Cardiac fibroblast (primary cell): Measurements from ENCODE around the gene SH3GLB2.

Source experiments
- DNase-seq, 2 donors: peaks; one replicate each; pipeline versions ENCODE4 v3.0.0 to v3.0.0-alpha.2; 2010; ENCODE audit warnings: low read depth in 2 of 2
- H3K4me3 ChIP-seq, 2 donors: replicated peaks in 1 of 2; 1 replicate in 1 of 2; 2 replicates in 1 of 2; pipeline ENCODE4 v1.5.1; 2011; ENCODE audit warnings: low read depth in 2 of 2, low read length in 2 of 2, mild to moderate bottlenecking in 2 of 2, moderate library complexity in 1 of 2
- CTCF ChIP-seq: IDR thresholded peaks from one replicate; pipeline ENCODE4 v1.5.1; 2011; ENCODE audit warnings: low read depth, mild to moderate bottlenecking, low read length, inconsistent platforms

SH3GLB2 gene

GRCh38 chr9:129028192-129028966, at the start of gene SH3GLB2:
Gene SH3GLB2, minus strand, starts transcription at chr9:129028331. Its CDS starts 177 bp downstream, at chr9:129028154.
- TF ChIP-seq CTCF: peak; percentile 81
- DNase-seq: peak; percentile 97 to 99
- H3K4me3 ChIP-seq: peak within 1 kb of the TSS; percentile 68 to 79

- no peak for TF ChIP-seq CTCF
- no peak for DNase-seq
- H3K4me3 ChIP-seq: no peak overlapping the region
These were observed 49.1 kb upstream of the SH3GLB2 start for GRCh38 chr9:129077236-129077635.

GRCh38 chr9:129076640-129077037, 48.5 kb upstream of the SH3GLB2 start:
- no peak for DNase-seq
- TF ChIP-seq CTCF: no peak
- H3K4me3 ChIP-seq: no peak overlapping the region

- H3K4me3 ChIP-seq: no peak overlapping the region
- no peak for DNase-seq
These were observed 48.0 kb upstream of the SH3GLB2 start for GRCh38 chr9:129075996-129076639.

GRCh38 chr9:129074106-129074505, 46.0 kb upstream of the SH3GLB2 start:
- no peak for DNase-seq
- no peak overlapping the region for H3K4me3 ChIP-seq
- no peak for TF ChIP-seq CTCF

More at GRCh38 chr9:129075996-129076639, 48.0 kb upstream of the SH3GLB2 start:
- no peak for TF ChIP-seq CTCF

GRCh38 chr9:129073404-129073803, 45.3 kb upstream of the SH3GLB2 start:
- no peak overlapping the region for H3K4me3 ChIP-seq
- no peak for DNase-seq
- TF ChIP-seq CTCF: no peak
